ENCODE measurements around the gene PYCARD. TPM values are rescaled to one million over a fixed set of nuclear protein-coding genes. Genes with fewer than 3 reads are reported as not detected.

PYCARD gene
- polyA plus RNA-seq, 5 donors: 12.7 to 27.8 (median 14.0) TPM

- DNase-seq: no peak
Measured at GRCh38 chr16:31168848-31169247, 33.7 kb downstream of the PYCARD start.

- DNase-seq: no peak
Measured at GRCh38 chr16:31167315-31167714, 35.2 kb downstream of the PYCARD start.

- DNase-seq: no peak
Measured at GRCh38 chr16:31157136-31157535, 45.4 kb downstream of the PYCARD start.

Other genes starting within 250 kb of the PYCARD start
- 10 to 100 TPM; 11.5 to 19.7 (median 13.0) TPM for gene SETD1A, start 245.0 kb downstream of the PYCARD start, polyA plus RNA-seq (ENCODE audit: insufficient read depth in 1 of 5, insufficient read length in 5 of 5, low replicate concordance in 1 of 5)
- 1 to 10 TPM; 3.3 to 6.4 (median 4.5) TPM for gene HSD3B7, start 217.6 kb downstream of the PYCARD start, polyA plus RNA-seq (ENCODE audit: insufficient read depth in 1 of 5, insufficient read length in 5 of 5, low replicate concordance in 1 of 5)
- under 1 TPM; 0.37 to 0.70 (median 0.43) TPM for gene STX1B, start 192.1 kb downstream of the PYCARD start, polyA plus RNA-seq (ENCODE audit: insufficient read depth in 1 of 5, insufficient read length in 5 of 5, low replicate concordance in 1 of 5)
- 10 to 100 TPM; 33.7 to 48.4 (median 40.5) TPM for gene STX4, start 169.2 kb downstream of the PYCARD start, polyA plus RNA-seq (ENCODE audit: insufficient read depth in 1 of 5, insufficient read length in 5 of 5, low replicate concordance in 1 of 5)
- 1 to 10 TPM; 3.6 to 8.1 (median 4.6) TPM for gene ZNF668, start 128.5 kb downstream of the PYCARD start, polyA plus RNA-seq (ENCODE audit: insufficient read depth in 1 of 5, insufficient read length in 5 of 5, low replicate concordance in 1 of 5)
- 10 to 100 TPM in 4 of 5 donors, 1 to 10 TPM in 1; 9.7 to 13.8 (median 12.7) TPM for gene ZNF646, start 128.3 kb downstream of the PYCARD start, polyA plus RNA-seq (ENCODE audit: insufficient read depth in 1 of 5, insufficient read length in 5 of 5, low replicate concordance in 1 of 5)
- gene PRSS53, start 113.8 kb downstream of the PYCARD start, polyA plus RNA-seq (ENCODE audit: insufficient read depth in 1 of 5, insufficient read length in 5 of 5, low replicate concordance in 1 of 5): 1 to 10 TPM; 1.1 to 2.1 (median 1.9) TPM
- gene VKORC1, start 108.0 kb downstream of the PYCARD start, polyA plus RNA-seq (ENCODE audit: insufficient read depth in 1 of 5, insufficient read length in 5 of 5, low replicate concordance in 1 of 5): 10 to 100 TPM; 61.7 to 78.7 (median 69.5) TPM
- 10 to 100 TPM; 27.8 to 42.2 (median 36.7) TPM for gene BCKDK, start 94.4 kb downstream of the PYCARD start, polyA plus RNA-seq (ENCODE audit: insufficient read depth in 1 of 5, insufficient read length in 5 of 5, low replicate concordance in 1 of 5)
- gene KAT8, start 85.1 kb downstream of the PYCARD start, polyA plus RNA-seq (ENCODE audit: insufficient read depth in 1 of 5, insufficient read length in 5 of 5, low replicate concordance in 1 of 5): 10 to 100 TPM; 55.8 to 73.0 (median 67.2) TPM
- gene PRSS8, start 67.0 kb downstream of the PYCARD start, polyA plus RNA-seq (ENCODE audit: insufficient read depth in 1 of 5, insufficient read length in 5 of 5, low replicate concordance in 1 of 5): 100 to 1,000 TPM in 3 of 5 donors, 10 to 100 TPM in 2; 84.0 to 149 (median 119) TPM
- gene PRSS36, start 52.7 kb downstream of the PYCARD start, polyA plus RNA-seq (ENCODE audit: insufficient read depth in 1 of 5, insufficient read length in 5 of 5, low replicate concordance in 1 of 5): 1 to 10 TPM; 1.6 to 3.4 (median 2.2) TPM
- 100 to 1,000 TPM; 673 to 814 (median 691) TPM for gene FUS, start 22.6 kb downstream of the PYCARD start, polyA plus RNA-seq (ENCODE audit: insufficient read depth in 1 of 5, insufficient read length in 5 of 5, low replicate concordance in 1 of 5)
- 1 to 10 TPM in 1 of 5 donors, under 1 TPM in 4; 0.13 to 2.5 (median 0.15) TPM for gene TRIM72, start 11.4 kb upstream of the PYCARD start, polyA plus RNA-seq (ENCODE audit: insufficient read depth in 1 of 5, insufficient read length in 5 of 5, low replicate concordance in 1 of 5)
- not detected for gene PYDC1, start 14.4 kb upstream of the PYCARD start, polyA plus RNA-seq (ENCODE audit: insufficient read depth in 1 of 5, insufficient read length in 5 of 5, low replicate concordance in 1 of 5)
- 1 to 10 TPM; 1.9 to 4.2 (median 3.1) TPM for gene ITGAM, start 57.2 kb upstream of the PYCARD start, polyA plus RNA-seq (ENCODE audit: insufficient read depth in 1 of 5, insufficient read length in 5 of 5, low replicate concordance in 1 of 5)
- 1 to 10 TPM in 4 of 5 donors, under 1 TPM in 1; 0.90 to 1.9 (median 1.4) TPM for gene ITGAX, start 152.4 kb upstream of the PYCARD start, polyA plus RNA-seq (ENCODE audit: insufficient read depth in 1 of 5, insufficient read length in 5 of 5, low replicate concordance in 1 of 5)
- under 1 TPM in 4 of 5 donors, not detected in 1; 0.03 to 0.25 (median 0.04) TPM for gene ITGAD, start 190.6 kb upstream of the PYCARD start, polyA plus RNA-seq (ENCODE audit: insufficient read depth in 1 of 5, insufficient read length in 5 of 5, low replicate concordance in 1 of 5)
- 10 to 100 TPM in 1 of 5 donors, under 1 TPM in 2, not detected in 2; 0.56 to 15.2 (median 0.75) TPM for gene COX6A2, start 225.6 kb upstream of the PYCARD start, polyA plus RNA-seq (ENCODE audit: insufficient read depth in 1 of 5, insufficient read length in 5 of 5, low replicate concordance in 1 of 5)
- gene ZNF843, start 240.0 kb upstream of the PYCARD start, polyA plus RNA-seq (ENCODE audit: insufficient read depth in 1 of 5, insufficient read length in 5 of 5, low replicate concordance in 1 of 5): 1 to 10 TPM; 1.3 to 2.3 (median 2.0) TPM

Data from right lung (tissue), 5 donors.